HG02981 (cell line): ENCODE measurements around the gene MBD6.
"Not testable (repeated sequence)": the region's sequence is repeated elsewhere in the genome, so short reads cannot be mapped to it uniquely, and the experiment has no call there.

Source experiments
- ATAC-seq: cut with Tn5 transposase; IDR thresholded peaks from one replicate; pipeline ENCODE4 v1.9.1; 2021; ENCODE audit warnings: mild to moderate bottlenecking, moderate library complexity; ENCODE audit not compliant: unreplicated experiment

Gene MBD6

DNA sequence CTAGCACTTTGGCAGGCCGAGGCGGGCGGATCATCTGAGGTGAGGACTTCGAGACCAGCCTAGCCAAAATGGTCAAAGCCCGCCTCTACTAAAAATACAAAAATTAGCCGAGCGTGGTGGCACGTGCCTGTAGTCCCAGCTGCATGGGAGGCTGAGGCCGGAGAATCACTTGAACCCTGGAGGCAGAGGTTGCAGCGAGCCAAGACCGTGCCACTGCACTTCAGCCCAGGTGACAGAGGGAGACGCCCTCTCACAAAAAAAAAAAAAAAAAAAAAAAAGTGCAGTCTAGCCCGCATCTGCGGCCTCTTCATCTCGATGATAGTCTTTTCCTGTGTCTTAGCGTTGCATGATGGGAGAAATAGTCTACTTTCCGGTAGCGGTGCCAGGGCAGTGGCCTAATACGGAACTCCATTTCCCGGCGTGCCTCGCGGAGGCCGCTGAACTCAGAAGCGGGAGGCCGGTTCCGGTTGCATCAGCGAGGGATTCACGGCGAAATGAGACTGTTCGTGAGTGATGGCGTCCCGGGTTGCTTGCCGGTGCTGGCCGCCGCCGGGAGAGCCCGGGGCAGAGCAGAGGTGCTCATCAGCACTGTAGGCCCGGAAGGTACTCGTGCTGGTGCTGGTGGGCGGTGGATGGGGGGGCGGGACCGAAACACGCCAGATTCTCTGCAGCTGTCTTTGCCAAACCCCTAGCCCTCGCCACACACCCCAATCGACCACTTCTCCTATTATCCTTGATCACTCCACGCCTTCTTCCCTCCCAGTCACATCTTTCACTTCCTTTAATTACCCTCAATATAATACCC, 34.8 kb upstream of the MBD6 start, which contains the start of gene MARS1:
TSS of gene MARS1 (plus strand) at position 472 of the 805 bp plus-strand sequence. CDS start at position 495, 23 bp downstream.
- ATAC-seq: peak; percentile 94

DNA sequence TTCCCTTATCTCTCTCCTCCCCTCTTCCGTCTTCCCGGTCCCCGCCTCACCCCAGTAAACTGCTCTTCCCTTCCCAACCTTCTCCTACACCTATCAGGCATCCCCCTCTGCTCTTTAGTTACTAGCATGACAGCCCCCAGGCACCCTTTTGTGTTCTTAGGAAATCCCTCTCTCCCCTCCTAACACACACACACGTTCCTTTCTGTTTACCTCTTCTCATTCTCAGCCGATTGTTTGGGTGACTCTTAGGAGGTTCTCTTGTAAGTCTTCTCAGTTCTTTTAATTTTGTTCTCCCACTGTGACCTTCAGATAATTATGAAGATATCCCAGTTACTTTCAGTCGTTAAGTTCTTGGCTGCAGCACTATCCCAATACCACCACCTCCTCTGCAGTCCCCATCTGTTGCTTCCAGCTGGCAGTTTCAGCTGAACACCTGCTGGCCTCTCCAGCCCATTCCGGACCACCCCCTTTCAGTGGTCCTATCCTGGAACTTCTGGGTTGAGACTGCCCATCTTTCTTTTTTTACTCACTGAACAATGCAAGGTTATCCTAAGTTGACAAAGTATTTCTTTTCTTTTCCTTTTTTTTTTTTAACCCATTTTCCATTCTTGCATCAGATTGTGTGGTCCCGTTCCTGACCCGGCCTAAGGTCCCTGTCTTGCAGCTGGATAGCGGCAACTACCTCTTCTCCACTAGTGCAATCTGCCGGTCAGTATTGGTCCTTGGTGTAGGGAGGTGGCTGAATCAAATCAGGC, 34.0 kb upstream of the MBD6 start:
- ATAC-seq: no peak

DNA sequence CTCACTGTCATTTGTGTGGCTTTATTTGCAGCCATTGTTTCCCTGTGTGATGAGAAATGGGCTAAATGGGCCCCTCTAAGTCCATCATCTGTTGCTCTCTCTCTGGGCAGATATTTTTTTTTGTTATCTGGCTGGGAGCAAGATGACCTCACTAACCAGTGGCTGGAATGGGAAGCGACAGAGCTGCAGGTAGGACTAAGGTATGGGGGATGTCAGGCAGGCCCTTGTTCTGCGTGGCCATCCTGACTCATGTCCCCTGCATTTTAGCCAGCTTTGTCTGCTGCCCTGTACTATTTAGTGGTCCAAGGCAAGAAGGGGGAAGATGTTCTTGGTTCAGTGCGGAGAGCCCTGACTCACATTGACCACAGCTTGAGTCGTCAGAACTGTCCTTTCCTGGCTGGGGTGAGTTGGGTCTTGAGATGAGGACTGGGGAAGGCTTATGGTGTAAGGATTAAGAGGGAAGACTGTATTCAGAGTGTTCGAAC, 33.4 kb upstream of the MBD6 start:
- no peak for ATAC-seq

DNA sequence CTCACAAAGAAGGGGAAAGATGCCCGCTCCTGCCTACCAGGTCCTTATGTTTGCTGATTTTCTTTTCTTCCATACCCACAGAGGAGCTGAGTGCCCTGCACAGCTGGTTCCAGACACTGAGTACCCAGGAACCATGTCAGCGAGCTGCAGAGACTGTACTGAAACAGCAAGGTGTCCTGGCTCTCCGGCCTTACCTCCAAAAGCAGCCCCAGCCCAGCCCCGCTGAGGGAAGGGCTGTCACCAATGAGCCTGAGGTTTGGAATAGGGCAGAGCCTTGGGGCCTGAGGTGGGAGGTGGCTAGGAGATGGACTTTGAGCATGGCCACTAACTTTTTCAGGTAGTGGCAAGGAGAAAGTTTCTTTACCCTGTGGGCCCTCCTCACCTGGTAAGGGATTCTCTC, 32.5 kb upstream of the MBD6 start:
- ATAC-seq: no peak

DNA sequence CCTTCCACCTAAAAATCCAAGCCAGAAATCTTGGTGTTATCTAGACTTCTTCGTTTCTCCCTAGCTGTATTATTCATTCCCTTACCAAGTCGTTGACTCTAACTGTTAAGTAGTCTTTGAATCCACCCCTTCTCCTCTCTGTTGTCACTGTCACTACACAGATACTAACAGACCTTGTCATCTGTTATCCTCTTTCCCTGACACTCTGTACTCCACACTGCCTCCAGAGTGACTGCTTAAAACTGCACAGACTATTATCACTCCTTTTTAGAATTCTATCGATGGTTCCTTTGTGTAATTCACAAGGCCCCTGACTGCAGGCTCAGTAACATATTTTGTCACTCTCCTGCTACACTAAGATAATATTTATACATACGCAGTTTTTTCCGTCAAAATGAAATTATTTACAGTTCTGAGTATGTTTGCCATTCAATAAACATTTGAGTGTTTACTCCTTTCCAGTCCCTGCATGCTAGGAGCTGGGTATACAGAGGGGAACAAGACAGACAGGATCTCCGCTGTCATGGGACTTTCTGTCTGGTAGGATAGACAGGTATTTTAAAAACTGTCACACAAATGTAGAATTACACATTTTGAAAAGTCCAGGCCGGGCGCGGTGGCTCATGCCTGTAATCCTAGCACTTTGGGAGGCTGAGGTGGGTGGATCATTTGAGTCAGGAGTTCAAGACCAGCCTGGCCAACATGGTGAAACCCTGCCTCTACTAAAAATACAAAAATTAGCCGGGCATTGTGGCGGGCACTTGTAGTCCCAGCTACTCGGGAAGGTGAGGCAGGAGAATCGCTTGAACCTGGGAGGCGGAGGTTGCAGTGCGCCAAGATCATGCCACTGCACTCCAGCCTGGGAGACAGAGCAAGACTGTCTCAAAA, 31.0 kb upstream of the MBD6 start:
- no peak for ATAC-seq

DNA sequence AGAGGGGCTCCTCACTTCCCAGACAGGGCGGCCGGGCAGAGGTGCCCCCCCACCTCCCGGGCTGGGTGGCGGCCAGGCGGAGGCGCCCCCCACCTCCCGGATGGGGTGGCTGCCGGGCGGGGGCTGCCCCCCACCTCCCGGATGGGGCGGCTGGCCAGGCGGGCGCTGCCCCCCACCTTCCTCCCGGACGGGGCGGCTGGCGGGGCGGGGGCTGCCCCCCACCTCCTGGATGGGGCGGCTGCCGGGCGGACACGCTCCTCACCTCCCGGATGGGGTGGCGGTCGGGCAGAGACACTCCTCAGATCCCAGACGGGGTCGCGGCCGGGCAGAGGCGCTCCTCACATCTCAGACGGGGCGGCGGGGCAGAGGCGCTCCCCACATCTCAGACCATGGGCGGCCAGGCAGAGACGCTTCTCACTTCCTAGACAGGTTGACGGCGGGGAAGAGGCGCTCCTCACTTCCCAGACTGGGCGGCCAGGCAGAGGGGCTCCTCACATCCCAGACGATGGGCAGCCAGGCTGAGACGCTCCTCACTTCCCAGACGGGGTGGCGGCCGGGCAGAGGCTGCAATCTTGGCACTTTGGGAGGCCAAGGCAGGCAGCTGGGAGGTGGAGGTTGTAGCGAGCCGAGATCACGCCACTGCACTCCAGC, 27.4 kb upstream of the MBD6 start:
- ATAC-seq: not testable (repeated sequence)

DNA sequence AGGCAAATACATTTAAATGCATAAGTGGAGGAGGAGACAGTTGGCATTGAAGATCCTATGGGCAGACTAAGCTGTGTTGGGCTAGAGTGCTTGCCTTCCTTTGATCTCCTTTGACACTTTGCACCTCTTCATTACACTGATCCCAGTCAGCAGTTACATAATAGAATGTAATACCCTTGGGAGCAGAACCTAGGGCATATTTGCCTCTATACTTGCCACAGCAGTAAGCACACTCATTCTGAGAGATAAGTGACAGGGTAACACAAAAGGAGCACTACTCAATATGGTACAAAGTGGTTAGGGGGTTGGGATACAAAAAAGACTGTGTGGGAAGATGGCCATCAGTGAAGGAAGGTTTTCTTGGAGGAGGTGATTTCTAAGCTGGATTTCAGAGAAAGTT, 25.8 kb upstream of the MBD6 start:
- ATAC-seq: no peak

DNA sequence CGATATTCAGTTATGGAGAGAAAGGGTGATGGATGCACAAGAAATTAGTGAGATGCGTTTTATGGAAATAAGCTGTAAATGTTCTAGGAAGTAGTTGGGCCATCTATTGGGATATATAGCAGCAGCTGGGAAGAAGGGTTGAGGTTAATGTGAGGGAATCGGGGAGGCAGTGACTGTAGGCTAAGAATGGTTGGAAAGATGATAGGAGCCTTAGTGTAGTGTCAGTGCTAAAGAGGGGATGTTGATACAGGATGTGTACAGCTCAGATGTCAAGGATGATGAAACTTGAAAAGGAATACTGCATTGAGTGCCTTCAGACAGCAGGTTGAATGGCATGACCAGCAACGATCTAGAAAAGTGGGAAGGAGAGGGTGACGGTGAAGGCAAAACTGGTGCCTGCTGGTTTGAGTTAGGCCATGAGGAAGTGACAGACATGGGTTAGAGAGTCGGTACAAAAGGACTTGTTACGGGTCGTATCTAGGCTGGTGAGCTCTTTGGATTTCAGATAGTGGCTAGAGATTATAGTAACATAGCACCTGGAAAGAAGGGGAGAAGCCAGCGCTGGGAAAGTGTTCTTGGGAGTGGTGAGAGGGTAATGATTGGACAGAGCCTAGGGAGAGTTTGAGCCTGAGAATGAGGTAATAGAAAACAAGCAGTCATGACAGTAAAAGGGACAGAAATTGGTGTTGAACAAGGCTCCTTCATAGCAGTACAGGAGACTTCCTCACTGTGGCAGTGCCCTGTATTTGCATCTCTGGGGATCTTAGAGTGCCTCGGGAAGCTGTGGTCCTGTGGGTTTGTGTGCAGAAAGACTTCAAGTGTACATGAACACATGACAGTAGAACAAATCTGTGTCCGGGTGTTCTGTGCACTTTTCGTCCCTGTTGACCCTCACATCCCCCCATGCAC, 25.1 kb upstream of the MBD6 start:
- no peak for ATAC-seq

DNA sequence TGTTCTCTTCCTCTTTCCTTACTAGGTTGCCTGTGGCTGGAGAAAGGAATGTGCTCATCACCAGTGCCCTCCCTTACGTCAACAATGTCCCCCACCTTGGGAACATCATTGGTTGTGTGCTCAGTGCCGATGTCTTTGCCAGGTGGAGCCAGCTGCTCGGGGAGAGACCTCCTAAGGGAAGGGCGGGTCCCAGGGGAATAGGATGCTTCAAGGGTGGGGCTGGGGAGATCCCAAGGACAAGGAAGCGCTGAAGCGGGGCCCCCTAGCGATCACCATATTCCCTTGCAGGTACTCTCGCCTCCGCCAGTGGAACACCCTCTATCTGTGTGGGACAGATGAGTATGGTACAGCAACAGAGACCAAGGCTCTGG, 24.5 kb upstream of the MBD6 start:
- no peak for ATAC-seq

DNA sequence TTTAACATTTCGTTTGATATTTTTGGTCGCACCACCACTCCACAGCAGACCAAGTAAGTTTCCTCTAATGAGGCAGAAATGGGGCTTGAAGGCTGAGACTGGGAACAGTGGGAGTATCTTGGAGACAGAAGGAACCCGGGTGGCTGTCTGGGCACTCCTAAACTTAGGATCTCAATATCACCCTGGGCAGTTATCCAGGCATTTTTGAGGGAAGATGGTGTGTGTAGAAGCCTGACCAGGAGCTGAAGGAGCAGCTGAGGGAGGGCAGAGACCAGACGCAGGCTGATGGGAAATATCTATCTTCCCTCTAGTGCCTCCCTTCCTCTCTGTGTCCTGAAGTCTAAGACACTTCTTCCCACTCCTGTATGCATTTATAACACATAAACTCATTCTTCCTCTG, 24.1 kb upstream of the MBD6 start:
- no peak for ATAC-seq

DNA sequence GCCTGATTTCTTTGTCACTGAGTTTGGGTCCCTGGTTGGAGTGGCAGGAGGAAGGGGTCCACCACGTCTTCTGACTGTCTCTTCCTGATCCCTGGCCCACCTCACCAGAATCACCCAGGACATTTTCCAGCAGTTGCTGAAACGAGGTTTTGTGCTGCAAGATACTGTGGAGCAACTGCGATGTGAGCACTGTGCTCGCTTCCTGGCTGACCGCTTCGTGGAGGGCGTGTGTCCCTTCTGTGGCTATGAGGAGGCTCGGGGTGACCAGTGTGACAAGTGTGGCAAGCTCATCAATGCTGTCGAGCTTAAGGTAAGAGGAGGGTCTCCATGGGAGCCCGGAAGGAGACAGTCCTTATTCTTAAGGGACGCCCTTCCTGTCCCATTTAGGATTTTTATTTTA, 22.4 kb upstream of the MBD6 start:
- ATAC-seq: no peak

DNA sequence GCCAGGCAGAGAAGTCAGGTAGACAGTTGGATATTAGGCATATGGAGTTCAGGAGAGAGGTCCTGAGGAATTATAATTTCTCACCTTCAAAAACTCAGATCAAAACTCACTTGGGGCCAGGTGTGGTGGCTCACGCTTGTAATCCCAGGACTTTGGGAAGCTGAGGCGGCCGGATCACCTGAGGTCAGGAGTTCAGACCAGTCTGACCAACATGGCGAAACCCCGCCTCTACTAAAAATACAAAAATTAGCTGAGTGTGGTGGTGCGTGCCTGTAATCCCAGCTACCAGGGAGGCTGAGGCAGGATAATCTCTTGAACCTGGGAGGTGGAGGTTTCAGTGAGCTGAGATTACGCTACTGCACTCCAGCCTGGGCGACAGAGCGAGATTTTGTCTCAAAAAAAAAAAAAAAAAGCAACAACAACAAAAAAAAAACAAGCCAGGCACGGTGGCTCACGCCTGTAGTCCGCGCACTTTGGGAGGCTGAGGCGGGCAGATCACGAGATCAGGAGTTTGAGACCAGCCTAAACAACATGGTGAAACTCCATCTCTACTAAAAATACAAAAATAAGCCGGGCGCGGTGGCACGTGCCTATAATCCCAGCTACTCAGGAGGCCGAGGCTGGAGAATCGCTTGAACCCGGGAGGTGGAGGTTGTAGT, 20.2 kb upstream of the MBD6 start:
- not testable (repeated sequence) for ATAC-seq

DNA sequence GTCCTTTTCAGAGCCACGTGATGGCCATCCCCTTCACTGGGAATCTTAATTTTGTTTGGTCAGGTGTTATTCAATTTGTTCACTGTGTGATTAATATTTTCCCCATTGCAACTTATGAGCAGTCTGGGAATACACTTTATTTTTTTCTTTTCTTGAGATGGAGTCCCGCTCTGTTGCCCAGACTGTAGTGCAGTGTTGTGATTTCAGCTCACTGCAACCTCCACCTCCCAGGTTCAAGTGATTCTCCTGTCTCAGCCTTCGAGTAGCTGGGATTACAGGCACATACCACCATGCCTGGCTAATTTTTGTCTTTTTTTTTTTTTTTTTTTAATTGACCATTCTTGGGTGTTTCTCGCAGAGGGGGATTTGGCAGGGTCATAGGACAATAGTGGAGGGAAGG, 16.1 kb upstream of the MBD6 start:
- ATAC-seq: not testable (repeated sequence)

DNA sequence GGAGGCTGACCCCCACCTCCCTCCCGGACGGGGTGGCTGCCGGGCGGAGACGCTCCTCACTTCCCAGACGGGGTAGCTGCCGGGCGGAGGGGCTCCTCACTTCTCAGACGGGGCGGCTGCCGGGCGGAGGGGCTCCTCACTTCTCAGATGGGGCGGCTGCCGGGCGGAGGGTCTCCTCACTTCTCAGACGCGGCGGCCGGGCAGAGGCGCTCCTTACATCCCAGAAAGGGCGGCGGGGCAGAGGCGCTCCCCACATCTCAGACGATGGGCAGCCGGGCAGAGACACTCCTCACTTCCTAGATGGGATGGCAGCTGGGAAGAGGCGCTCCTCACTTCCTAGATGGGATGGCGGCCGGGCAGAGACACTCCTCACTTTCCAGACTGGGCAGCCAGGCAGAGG, 14.8 kb upstream of the MBD6 start:
- not testable (repeated sequence) for ATAC-seq

DNA sequence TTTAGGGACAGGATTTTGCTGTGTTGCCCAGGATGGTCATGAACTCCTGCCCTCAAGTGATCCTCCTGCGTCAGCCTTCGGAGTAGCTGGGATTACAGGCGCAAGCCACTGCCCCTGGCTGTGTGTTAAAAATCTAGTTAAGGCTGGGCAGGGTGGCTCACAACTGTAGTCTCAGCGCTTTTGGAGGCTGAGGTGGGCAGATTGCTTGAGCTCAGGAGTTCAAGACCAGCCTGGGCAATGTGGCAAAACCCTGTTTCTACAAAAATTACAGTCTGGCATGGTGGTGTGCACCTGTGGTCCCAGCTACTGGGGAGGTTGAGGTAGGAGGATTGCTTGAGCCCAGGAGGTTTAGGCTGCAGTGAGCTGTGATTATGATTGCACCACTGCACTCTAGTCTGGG, 11.5 kb upstream of the MBD6 start:
- no peak for ATAC-seq

DNA sequence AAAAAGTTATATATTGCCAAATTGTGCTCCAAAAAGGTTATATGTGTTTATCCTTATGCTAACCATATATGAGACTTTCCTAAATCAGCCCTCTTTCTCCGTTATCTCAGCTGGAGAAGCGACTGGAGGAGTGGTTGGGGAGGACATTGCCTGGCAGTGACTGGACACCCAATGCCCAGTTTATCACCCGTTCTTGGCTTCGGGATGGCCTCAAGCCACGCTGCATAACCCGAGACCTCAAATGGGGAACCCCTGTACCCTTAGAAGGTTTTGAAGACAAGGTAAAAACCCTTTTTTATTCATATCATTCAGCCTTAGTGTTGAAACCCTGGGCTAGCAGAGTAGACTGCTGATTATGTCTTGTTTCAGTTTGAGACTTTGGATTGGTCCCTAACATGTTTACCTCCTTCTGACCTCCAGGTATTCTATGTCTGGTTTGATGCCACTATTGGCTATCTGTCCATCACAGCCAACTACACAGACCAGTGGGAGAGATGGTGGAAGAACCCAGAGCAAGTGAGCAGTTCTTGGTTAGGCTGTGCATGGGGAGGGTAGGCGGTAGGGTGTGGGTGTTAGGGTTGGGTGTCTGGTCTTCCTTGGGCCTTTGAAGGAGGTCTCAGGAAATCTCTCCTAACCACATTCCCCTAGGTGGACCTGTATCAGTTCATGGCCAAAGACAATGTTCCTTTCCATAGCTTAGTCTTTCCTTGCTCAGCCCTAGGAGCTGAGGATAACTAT, 10.9 kb upstream of the MBD6 start:
- no peak for ATAC-seq

DNA sequence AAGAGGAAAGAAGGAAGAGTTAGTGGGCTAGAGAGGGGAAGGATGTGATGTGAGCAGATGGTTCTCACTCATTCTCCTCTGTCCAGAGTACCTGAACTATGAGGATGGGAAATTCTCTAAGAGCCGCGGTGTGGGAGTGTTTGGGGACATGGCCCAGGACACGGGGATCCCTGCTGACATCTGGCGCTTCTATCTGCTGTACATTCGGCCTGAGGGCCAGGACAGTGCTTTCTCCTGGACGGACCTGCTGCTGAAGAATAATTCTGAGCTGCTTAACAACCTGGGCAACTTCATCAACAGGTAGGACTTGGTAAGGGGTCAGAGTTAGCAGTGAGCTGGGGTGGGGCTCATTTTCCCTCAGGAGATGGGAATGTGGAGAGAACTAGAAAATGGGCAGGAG, 10.0 kb upstream of the MBD6 start:
- no peak for ATAC-seq

DNA sequence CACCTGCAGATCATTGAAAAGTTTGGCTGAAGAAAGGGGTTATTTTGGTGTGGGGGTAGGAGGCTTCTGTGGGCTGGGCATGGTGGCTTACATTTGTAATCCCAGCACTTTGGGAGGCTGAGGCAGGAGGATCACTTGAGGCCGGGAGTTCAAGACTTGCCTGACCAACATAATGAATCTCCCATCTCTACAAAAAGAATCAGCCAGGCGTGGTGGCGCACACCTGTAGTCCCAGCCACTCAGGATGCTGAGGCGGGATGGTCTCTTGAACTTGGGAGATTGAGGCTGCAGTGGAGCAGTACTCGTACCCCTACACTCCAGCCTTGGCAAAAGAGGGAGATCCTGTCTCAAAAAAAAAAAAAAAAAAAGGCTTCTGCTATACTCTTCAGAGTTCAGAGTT, 9.4 kb upstream of the MBD6 start:
- no peak for ATAC-seq
